Activated gamma-delta T cell (primary cell): ENCODE measurements around the gene GPR82.
"Not testable (repeated sequence)": the region's sequence is repeated elsewhere in the genome, so short reads cannot be mapped to it uniquely, and the experiment has no call there.

ENCODE experiments used
- DNase-seq: peaks from one replicate; lab custom pipeline; 2025; lab: John Stamatoyannopoulos, UW

Gene GPR82

DNA sequence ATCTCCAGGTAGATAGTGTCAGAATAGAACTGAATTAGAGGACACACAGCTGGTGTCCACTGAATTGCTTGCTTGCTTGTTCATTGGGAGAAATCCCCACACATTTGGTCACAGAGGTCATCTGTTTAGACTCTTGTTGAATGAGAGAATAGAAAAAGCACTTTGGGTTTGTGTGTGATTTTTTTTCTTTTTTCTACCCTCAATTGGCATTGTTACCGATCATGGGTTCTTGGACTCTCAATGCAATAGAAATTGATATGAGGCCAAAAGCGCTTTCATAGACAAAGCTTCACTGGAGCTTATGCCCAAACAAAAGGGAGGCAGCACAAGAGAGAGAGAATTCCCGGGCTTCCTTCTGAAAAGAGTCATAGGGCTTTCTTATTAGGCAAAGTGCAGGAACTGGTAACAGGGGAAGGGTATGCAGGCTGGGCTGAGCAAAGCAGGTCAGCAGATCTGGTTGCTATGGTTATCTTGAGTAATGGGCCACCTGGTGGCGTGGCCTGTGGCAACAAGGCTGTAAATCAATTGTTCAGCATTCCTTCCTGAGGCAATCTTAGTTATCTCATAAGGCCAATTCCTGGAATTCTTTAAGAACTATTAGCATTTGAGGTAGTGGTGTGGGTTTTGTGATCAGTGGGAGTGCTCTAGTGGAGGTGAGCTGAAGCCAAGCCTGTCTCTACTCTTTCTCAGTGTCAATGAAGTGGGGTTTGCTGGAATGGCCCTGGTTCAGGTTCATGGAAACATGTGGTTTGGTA is 5.3 kb upstream of the GPR82 start:
- DNase-seq = no peak

DNA sequence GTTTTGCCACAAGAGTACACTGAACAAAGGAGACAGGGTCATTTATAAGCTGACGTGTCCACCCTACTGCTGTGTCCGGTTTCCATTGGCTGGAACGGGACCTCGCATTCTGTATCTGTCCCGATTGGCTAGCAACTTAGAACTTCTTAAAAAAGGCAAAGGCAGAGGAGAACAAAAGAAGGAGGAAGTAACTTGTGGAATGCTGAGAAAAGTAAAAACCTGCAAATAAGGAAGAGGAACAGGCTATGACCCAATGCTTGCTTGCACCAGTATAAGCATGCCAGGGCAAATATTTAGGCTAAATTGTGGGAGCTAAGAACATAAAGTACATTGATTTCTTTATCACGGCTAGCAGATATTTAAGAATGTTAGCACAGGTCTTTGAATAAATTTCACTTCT is 4.4 kb upstream of the GPR82 start:
- not testable (repeated sequence) for DNase-seq

DNA sequence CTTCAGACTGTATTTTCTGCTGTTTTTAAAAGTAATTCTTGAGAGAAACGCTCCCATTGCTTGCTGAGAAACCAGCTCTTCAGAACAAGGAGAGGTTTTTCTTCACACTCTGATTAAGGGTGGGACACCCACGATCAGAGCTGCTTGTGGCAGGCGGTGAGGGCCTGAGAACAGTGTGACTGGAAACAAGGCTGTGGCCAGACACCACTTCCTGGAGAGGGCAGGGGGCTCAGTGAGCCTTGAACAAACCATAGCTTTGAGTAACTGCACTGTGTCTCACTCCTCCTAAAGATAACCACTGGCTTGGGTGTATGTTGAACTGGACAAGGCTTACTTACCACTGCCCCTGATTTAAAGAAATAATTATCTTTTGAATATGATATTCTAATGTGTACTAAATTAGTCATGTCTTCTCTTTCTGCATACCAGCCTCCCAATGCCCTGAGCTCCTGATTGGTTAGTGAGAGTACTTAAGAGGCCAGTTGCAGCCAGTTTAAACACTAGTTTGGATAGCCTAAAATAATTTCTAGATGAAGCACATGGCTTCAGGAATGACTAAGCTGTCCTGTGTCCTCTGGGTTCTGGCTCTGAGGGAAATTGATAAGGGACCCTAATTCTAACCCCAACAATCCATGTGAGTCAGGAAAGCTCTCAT is 3.7 kb upstream of the GPR82 start:
- no peak for DNase-seq

DNA sequence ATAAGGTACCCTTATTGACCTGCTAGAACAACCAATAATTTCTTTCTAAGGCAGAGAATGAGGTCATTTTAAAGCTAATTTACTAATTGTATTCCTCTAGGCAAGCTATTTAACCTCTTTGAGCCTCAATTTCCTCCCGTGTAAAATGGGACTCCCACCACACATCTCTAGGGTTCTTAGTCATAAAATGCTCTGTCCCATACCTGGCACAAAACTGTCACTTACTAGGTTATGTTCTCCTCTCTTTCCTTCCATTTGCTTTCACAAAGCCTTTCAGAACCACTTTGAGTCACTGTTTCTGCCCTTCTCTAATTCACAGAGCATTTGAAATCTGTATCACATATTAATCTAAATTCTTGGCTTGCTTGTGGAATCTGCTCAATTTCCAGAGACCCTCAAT is 2.4 kb upstream of the GPR82 start:
- no peak for DNase-seq

- DNase-seq = no peak
Observed at GRCh38 chrX:41722214-41722613, 1.8 kb upstream of the GPR82 start.

GRCh38 chrX:41722816-41723618 is 964 bp upstream of the GPR82 start:
- no peak for DNase-seq

- DNase-seq = no peak
Observed at GRCh38 chrX:41728125-41728524, 4.1 kb downstream of the GPR82 start.

DNA sequence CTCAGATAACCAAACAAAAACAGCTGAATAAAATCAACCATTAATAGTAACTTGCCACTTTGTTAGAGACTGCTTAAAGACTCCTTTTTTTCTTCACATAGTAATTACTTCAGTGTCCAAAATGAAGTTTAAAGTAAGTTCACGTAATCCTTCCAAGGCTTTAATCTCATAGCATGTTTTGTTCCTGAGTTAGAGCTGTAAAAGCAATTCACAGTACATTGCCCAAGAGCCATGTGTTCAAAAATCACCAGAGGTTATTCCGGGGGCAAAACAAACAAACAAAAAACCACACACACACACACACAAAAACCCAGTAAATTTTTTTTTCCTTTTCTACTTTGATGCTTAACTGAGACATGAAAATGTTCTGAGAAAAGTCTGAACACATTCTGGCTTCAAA is 6.1 kb downstream of the GPR82 start:
- no peak for DNase-seq

- no peak for DNase-seq
Observed at GRCh38 chrX:41732260-41732659, 8.3 kb downstream of the GPR82 start.

GRCh38 chrX:41733939-41734338 is 10.0 kb downstream of the GPR82 start:
- DNase-seq = no peak

DNA sequence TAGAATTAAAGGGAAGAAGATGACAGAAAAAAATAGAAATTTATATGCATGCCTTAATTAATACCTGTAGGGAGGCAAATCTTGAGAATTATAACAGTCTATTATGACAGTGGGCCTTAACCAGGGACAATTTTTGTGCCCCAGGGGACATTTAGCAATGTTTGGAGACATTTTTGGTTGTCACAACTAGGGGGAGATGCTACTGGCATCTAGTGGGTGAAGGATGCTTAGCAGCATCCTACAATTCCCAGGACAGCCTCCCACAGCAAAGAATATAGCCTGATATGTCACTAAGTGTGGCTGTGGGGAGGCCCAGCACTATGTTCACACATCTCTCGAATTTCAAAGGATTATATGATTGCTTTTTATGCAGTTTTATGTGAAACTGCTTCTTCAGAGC is 10.5 kb downstream of the GPR82 start:
- DNase-seq = no peak

DNA sequence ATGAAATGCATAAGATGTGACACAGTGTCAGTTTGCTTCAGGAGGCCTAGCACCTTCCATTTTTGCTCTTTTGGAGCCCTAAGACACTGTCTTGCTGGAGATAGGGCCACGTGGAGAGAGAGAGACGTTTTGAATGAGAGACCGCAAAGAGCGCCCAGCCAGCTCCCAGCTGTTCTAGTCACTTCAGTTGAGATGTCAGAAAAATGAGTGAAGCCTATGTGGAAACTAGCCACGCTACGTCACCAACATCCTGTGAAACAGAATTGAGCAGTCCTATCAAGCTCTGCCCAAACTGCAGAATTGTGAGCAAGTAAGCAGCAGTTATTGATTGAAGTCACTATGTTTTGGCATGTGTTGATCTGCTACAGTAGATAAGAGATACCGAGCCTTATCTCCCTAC is 13.1 kb downstream of the GPR82 start:
- no peak for DNase-seq

- no peak for DNase-seq
Observed at GRCh38 chrX:41739871-41740270, 15.9 kb downstream of the GPR82 start.

DNA sequence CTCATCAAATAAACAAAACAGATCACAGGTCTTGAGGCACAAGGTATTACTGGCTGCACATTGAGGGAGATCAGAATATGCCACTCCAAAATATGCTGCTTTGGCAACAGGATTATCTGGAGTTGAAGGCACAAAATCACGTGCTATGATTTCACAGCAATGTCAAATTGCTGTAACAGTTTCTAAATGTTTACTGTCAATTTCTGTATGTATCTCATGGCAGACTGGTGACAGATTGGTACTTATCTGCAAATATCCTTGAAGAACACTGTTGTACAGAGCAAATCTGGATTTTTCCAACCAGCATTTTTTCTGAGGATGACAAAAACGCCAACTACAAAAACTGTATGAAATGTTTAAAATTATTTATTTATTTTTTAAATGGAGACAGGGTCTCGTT is 26.7 kb downstream of the GPR82 start:
- no peak for DNase-seq

DNA sequence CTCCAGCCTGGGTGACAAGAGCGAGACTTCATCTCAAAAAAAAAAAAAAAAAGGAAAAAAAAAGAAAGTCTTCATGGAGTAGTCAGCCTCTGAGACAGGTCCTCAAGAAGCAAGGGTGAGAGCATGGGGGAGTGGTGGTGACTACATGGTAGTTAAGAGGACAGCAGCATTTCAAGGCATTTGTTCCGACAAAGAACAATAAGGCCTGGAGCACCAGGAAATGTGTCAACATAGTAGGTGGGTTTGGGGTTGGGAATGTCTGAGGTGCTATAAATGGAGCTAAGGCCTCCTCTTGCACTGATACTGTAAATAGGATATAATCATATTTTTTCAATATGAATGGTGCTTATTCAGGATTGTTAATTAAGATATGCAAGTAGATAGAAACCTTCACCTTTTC is 34.4 kb downstream of the GPR82 start:
- no peak for DNase-seq

GRCh38 chrX:41759817-41760216 is 35.8 kb downstream of the GPR82 start:
- no peak for DNase-seq

DNA sequence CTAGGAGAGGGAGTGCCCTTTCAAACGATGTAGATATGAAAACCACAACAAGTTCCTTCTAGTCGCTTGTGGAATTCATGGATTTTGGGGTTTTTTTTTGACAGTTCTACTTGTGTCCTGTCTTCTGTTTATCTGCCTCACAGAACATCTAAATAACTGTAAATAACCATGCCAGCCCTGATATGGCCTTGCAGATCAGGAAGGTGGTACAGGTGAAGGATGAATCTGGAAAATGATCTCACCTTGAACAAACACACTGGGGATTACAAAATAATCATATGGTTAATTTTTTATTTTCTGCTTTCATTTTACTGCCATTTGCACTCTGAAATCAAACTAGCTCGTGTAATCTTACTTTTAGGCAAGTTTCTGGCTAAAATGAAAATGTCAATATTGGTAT is 37.2 kb downstream of the GPR82 start:
- no peak for DNase-seq

GRCh38 chrX:41761702-41762101 is 37.7 kb downstream of the GPR82 start:
- DNase-seq = no peak

DNA sequence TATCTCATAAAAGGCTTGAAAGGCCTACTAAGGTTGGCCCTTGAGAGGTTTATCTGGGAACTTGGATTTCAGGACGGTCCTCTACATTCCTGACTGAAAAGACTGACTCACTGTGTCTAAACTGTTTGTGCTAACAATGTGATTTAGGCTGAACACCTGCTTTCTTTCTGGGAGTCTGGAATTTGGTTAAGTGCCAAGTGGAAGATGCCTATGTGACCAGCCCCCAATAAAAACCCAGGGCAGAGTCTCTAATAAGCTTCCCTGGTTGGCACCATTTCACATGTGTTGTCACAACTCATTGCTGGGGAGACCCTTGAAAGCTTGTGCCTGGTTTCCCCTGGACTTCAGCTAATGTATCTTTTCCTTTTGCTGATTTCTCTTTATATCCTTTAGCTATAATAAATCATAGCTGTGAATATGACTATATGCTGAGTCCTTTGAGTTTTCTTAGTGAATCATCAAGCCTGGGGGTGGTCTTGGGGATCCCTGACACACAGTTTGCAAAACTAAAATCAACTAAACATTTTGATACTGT is 55.1 kb downstream of the GPR82 start:
- DNase-seq = no peak
